Caco-2 (cell line): ENCODE results near the gene GRAMD1A. TPM values are rescaled to one million over a fixed set of nuclear protein-coding genes. Genes with fewer than 3 reads are reported as not detected.
A peak's percentile ranks its signal among the peaks of the same experiment; 100 is the strongest.

Experiments used
- BruUV-seq: library from RNA; stranded (reverse); fragments of 400-500 nt; replicated peaks from 2 replicates; lab custom pipeline; 2021; lab: Mats Ljungman, UMichigan
- CTCF ChIA-PET: fragments of 300-600 bp; sonication (Branson Sonifier 250); formaldehyde crosslinking; loops from one replicate; lab custom pipeline; 2022; ENCODE audit warnings: antibody characterized with exemption; lab: Charles Lee
- POLR2A ChIA-PET: fragments of 300-600 bp; sonication (Branson Sonifier 250); formaldehyde crosslinking; loops from one replicate; lab custom pipeline; 2022; ENCODE audit warnings: antibody characterized with exemption; lab: Charles Lee
- DNase-seq, 2 experiments: peaks; one replicate each; pipeline versions ENCODE4 v3.0.0 to v3.0.0-alpha.2; 2020 to 2022
- H3K27me3 ChIP-seq: replicated peaks from 2 replicates; pipeline ENCODE4 v1.6.0; 2011; ENCODE audit warnings: low read length; ENCODE audit not compliant: control insufficient read depth, insufficient read depth
- H3K36me3 ChIP-seq: 2 replicates; pipeline ENCODE4 v1.5.1; 2011; ENCODE audit warnings: low read length; ENCODE audit not compliant: control insufficient read depth, insufficient read depth
- H3K4me1 ChIP-seq: fragments of 250-450 bp; sonication (Bioruptor Pico); 2 replicates; pipeline ENCODE4 v1.5.1; 2020; ENCODE audit warnings: mild to moderate bottlenecking
- H3K4me3 ChIP-seq: 2 replicates; pipeline ENCODE4 v1.5.1; 2011; ENCODE audit warnings: low read depth, mild to moderate bottlenecking, control low read depth, low read length
- H3K9me3 ChIP-seq: fragments of 250-450 bp; sonication (Bioruptor Pico); 2 replicates; pipeline ENCODE4 v1.5.1; 2020; ENCODE audit warnings: mild to moderate bottlenecking, moderate library complexity
- H3K27ac Mint-ChIP-seq: one replicate; pipeline ENCODE4 v1.8.0; 2022; ENCODE audit warnings: mixed read lengths; ENCODE audit not compliant: unreplicated experiment
- H3K27me3 Mint-ChIP-seq: one replicate; pipeline ENCODE4 v1.8.0; 2022; ENCODE audit warnings: mixed read lengths; ENCODE audit not compliant: insufficient read depth, unreplicated experiment
- H3K36me3 Mint-ChIP-seq: one replicate; pipeline ENCODE4 v1.8.0; 2022; ENCODE audit warnings: mild to moderate bottlenecking, mixed read lengths; ENCODE audit not compliant: insufficient read depth, unreplicated experiment
- H3K4me1 Mint-ChIP-seq: one replicate; pipeline ENCODE4 v1.8.0; 2022; ENCODE audit warnings: low read depth, mixed read lengths; ENCODE audit not compliant: unreplicated experiment
- H3K4me3 Mint-ChIP-seq: one replicate; pipeline ENCODE4 v1.8.0; 2022; ENCODE audit warnings: mild to moderate bottlenecking, moderate library complexity, mixed read lengths; ENCODE audit not compliant: unreplicated experiment
- H3K9me3 Mint-ChIP-seq: one replicate; pipeline ENCODE4 v1.8.0; 2022; ENCODE audit warnings: mixed read lengths; ENCODE audit not compliant: unreplicated experiment
- intact Hi-C: fragments of 100-400 bp; cut with micrococcal nuclease; formaldehyde crosslinking; loops from one replicate; pipeline ENCODE4 v1.10.0; 2022; ENCODE audit not compliant: unreplicated experiment
- total RNA-seq: library from RNA; stranded (reverse); gene quantifications from 2 replicates; pipeline ENCODE4 v1.2.3, GENCODE V29; 2022
- TF ChIP-seq, protein P1 (sequence below), 2 experiments: fragments of 200-600 bp in 1 of 2; IDR thresholded peaks; 1 replicate in 1 of 2; 2 replicates in 1 of 2; pipeline versions ENCODE4 v1.5.1 to v1.8.0; 2011 to 2022; ENCODE audit warnings: antibody characterized with exemption in 1 of 2, control low read depth in 1 of 2, inconsistent platforms in 1 of 2, low read depth in 1 of 2, low read length in 1 of 2, mild to moderate bottlenecking in 1 of 2, moderate library complexity in 1 of 2; ENCODE audit not compliant: insufficient read depth in 1 of 2, severe bottlenecking in 1 of 2, unreplicated experiment in 1 of 2

Gene GRAMD1A
- total RNA-seq, 1 experiment from 2014 or later: 110 TPM

DNA sequence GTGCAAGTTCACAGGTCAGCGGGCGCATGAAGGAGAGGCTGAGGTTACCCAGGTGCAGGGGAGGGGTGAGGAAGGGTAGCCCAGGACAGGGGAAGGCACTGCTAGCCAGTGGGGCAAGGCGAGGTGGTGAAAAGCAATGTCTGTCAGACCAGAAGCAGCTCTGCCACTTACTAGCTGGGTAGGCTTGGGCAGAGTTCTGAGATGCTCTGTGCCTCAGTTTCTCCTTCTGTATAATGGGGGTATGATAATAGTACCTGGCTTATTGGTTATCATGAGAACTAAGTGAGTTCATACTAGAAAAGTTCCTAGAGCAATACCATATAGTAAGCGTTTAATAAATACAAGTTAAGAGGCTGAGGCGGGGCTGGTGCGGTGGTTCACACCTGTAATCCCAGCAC lies 15.8 kb downstream of the GRAMD1A start:
- intact Hi-C loops: no loop called here
- peaks cover 98% of the 10 kb centered on the region for H3K36me3 Mint-ChIP-seq
- Histone ChIP-seq H3K9me3 (no peaks in the 10 kb centered on the region), H3K27me3 (no peaks in the 10 kb centered on the region), H3K4me1 (no peaks in the 10 kb centered on the region), H3K36me3 (peaks cover 10% of the 10 kb centered on the region), H3K4me3 (no peak overlapping the region)
- no peaks in the 10 kb centered on the region for H3K27me3 Mint-ChIP-seq
- H3K27ac Mint-ChIP-seq: peak overlapping the region; percentile 19
- peaks cover 8% of the 10 kb centered on the region for H3K4me1 Mint-ChIP-seq
- no peaks in the 10 kb centered on the region for H3K9me3 Mint-ChIP-seq
- H3K4me3 Mint-ChIP-seq: no peak overlapping the region
- ChIA-PET CTCF (no interaction called here), POLR2A (no interaction called here)
- no TSS peak for BruUV-seq
- DNase-seq: no peak
- TF ChIP-seq, protein P1, sequence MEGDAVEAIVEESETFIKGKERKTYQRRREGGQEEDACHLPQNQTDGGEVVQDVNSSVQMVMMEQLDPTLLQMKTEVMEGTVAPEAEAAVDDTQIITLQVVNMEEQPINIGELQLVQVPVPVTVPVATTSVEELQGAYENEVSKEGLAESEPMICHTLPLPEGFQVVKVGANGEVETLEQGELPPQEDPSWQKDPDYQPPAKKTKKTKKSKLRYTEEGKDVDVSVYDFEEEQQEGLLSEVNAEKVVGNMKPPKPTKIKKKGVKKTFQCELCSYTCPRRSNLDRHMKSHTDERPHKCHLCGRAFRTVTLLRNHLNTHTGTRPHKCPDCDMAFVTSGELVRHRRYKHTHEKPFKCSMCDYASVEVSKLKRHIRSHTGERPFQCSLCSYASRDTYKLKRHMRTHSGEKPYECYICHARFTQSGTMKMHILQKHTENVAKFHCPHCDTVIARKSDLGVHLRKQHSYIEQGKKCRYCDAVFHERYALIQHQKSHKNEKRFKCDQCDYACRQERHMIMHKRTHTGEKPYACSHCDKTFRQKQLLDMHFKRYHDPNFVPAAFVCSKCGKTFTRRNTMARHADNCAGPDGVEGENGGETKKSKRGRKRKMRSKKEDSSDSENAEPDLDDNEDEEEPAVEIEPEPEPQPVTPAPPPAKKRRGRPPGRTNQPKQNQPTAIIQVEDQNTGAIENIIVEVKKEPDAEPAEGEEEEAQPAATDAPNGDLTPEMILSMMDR (IDR thresholded peaks at IDR 0.05; ENCODE audit: insufficient read depth in 1 of 2, low read depth in 1 of 2, low read length in 1 of 2, severe bottlenecking in 1 of 2, unreplicated experiment in 1 of 2): no peak

DNA sequence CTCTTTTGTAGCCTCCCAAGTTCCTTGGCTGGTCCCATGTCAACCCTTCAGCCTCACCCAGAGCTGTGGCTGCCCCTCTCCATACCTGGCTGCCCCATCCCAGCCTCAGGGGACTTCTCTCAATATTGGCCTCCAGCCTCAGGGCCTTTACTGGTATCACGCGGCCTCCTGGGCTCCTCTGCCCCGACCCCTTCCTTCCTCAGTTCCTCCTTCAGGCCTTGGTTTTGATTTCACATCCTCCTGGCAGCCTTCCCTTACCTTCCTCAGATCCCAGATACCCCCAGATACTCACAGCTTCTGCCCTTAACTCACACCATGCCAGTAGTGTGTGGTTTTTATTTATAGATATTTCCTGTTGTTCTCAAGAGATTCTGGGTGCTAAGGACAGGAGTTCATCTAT lies 17.4 kb downstream of the GRAMD1A start:
- no peaks in the 10 kb centered on the region for H3K9me3 ChIP-seq
- Mint-ChIP-seq H3K27ac (no peak overlapping the region), H3K4me1 (peaks cover 8% of the 10 kb centered on the region), H3K36me3 (peaks cover 96% of the 10 kb centered on the region), H3K9me3 (no peaks in the 10 kb centered on the region), H3K27me3 (no peaks in the 10 kb centered on the region), H3K4me3 (no peak overlapping the region)
- DNase-seq: no peak
- H3K4me3 ChIP-seq: no peak overlapping the region
- no peaks in the 10 kb centered on the region for H3K4me1 ChIP-seq
- TF ChIP-seq, protein P1 (IDR thresholded peaks at IDR 0.05; ENCODE audit: insufficient read depth in 1 of 2, low read depth in 1 of 2, low read length in 1 of 2, severe bottlenecking in 1 of 2, unreplicated experiment in 1 of 2): no peak
- intact Hi-C loops: no loop called here
- H3K36me3 ChIP-seq: peaks cover 9% of the 10 kb centered on the region
- CTCF ChIA-PET: no interaction called here
- no TSS peak for BruUV-seq
- POLR2A ChIA-PET: no interaction called here
- H3K27me3 ChIP-seq: no peaks in the 10 kb centered on the region

DNA sequence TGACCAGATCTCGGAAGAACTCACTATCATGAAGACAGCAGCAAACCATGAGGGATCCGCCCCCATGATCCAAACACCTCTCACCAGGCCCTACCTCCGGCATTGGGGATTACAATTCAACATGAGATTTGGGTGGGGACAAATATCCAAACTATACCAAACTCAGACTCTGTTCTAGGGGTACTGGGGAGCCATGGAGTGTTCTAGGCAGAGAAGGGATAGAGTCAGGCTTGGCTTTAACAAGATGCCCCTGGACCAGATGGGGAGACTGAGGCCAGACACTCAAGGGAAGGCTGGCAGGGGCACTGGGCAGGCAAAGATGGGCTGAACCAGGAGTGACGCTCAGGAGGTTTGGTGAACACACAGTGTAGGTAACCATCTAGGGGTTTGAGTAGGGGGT lies 18.3 kb downstream of the GRAMD1A start:
- no peaks in the 10 kb centered on the region for H3K9me3 Mint-ChIP-seq
- no peaks in the 10 kb centered on the region for H3K27me3 Mint-ChIP-seq
- peaks cover 96% of the 10 kb centered on the region for H3K36me3 Mint-ChIP-seq
- ChIA-PET CTCF (no interaction called here), POLR2A (no interaction called here)
- Histone ChIP-seq H3K27me3 (no peaks in the 10 kb centered on the region), H3K36me3 (peaks cover 9% of the 10 kb centered on the region), H3K9me3 (no peaks in the 10 kb centered on the region), H3K4me1 (no peaks in the 10 kb centered on the region), H3K4me3 (no peak overlapping the region)
- H3K27ac Mint-ChIP-seq: no peak overlapping the region
- no peak for DNase-seq
- no peak overlapping the region for H3K4me3 Mint-ChIP-seq
- peaks cover 2% of the 10 kb centered on the region for H3K4me1 Mint-ChIP-seq
- no TSS peak for BruUV-seq
- intact Hi-C loops: no loop called here
- TF ChIP-seq, protein P1 (IDR thresholded peaks at IDR 0.05; ENCODE audit: insufficient read depth in 1 of 2, low read depth in 1 of 2, low read length in 1 of 2, severe bottlenecking in 1 of 2, unreplicated experiment in 1 of 2): no peak
